ENCODE data around the gene GET3. TPM values are rescaled to one million over a fixed set of nuclear protein-coding genes. Genes with fewer than 3 reads are reported as not detected.
A peak's percentile ranks its signal among the peaks of the same experiment; 100 is the strongest.

GET3 gene
- total RNA-seq, 1 donor from 2014 or later: 57.5 TPM

DNA sequence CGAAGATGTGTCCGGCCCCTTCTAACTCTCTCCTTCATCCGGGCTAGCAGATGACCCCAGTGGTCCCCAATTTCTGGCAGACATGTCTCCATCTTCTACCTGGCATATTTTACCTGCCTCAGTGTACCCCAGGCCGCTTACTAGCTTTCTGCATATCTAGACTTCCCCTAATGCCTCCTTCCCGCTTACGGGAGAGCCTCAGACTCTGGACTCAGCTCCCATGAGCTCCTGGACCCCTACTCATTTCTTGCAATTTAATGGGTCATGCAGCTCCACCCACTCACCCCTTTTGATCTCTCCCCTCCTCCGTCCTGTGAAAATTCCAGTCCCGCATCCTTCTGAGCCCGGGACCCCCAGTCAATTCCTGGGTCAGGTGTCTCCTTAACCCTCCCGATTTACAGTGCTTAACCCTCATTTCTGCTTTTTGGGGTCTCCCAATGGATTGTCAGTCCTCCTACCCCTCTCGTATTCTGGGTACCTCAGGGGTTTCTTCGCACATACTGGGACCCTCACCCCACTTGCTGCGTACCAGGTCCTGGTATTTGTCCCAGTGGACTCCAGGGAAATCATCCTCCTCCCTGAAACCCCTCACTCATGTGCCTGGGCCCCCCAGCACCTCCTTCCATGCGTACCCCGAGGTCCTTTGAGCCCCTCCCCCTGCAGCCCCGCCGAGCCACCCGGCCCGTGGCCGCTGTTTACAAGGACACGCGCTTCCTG, 53.5 kb downstream of the GET3 start:
- Histone ChIP-seq H3K4me1 (peaks cover 52% of the 10 kb centered on the region), H3K4me3 (peak overlapping the region; percentile 95), H3K27me3 (ENCODE audit: low read depth) (no peaks in the 10 kb centered on the region), H3K27ac (peak overlapping the region; percentile 99), H3K36me3 (no peaks in the 10 kb centered on the region), H3K9me3 (no peaks in the 10 kb centered on the region)
- intact Hi-C loops (cut with DNase I): no loop called here
- ATAC-seq (no peak), DNase-seq (no peak)
- TF ChIP-seq, protein P1, sequence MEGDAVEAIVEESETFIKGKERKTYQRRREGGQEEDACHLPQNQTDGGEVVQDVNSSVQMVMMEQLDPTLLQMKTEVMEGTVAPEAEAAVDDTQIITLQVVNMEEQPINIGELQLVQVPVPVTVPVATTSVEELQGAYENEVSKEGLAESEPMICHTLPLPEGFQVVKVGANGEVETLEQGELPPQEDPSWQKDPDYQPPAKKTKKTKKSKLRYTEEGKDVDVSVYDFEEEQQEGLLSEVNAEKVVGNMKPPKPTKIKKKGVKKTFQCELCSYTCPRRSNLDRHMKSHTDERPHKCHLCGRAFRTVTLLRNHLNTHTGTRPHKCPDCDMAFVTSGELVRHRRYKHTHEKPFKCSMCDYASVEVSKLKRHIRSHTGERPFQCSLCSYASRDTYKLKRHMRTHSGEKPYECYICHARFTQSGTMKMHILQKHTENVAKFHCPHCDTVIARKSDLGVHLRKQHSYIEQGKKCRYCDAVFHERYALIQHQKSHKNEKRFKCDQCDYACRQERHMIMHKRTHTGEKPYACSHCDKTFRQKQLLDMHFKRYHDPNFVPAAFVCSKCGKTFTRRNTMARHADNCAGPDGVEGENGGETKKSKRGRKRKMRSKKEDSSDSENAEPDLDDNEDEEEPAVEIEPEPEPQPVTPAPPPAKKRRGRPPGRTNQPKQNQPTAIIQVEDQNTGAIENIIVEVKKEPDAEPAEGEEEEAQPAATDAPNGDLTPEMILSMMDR (IDR thresholded peaks at IDR 0.05): no peak

DNA sequence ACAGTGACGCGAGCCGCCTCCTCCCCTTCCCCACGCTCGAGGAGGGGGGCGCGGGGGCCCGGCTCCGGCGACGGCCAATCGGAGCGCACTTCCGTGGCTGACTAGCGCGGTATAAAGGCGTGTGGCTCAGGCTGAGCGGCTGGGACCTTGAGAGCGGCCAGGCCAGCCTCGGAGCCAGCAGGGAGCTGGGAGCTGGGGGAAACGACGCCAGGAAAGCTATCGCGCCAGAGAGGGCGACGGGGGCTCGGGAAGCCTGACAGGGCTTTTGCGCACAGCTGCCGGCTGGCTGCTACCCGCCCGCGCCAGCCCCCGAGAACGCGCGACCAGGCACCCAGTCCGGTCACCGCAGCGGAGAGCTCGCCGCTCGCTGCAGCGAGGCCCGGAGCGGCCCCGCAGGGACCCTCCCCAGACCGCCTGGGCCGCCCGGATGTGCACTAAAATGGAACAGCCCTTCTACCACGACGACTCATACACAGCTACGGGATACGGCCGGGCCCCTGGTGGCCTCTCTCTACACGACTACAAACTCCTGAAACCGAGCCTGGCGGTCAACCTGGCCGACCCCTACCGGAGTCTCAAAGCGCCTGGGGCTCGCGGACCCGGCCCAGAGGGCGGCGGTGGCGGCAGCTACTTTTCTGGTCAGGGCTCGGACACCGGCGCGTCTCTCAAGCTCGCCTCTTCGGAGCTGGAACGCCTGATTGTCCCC, 54.2 kb downstream of the GET3 start, which contains the start of gene JUNB:
TSS of gene JUNB (plus strand) at position 142 of the 706 bp plus-strand sequence. CDS start at position 428, 286 bp downstream.
- peak within 1 kb of the TSS; percentile 99 for H3K27ac ChIP-seq
- no peaks in the 10 kb centered on the region for H3K9me3 ChIP-seq
- TF ChIP-seq, protein P1 (IDR thresholded peaks at IDR 0.05): no peak
- H3K4me1 ChIP-seq: peaks cover 52% of the 10 kb centered on the region
- H3K4me3 ChIP-seq: peak within 1 kb of the TSS; percentile 95
- ATAC-seq (peak; percentile 65 to 76), DNase-seq (peak; percentile 98)
- H3K36me3 ChIP-seq: no peaks in the 10 kb centered on the region
- intact Hi-C loops (cut with DNase I): no loop called here
- H3K27me3 ChIP-seq (ENCODE audit: low read depth): no peaks in the 10 kb centered on the region

DNA sequence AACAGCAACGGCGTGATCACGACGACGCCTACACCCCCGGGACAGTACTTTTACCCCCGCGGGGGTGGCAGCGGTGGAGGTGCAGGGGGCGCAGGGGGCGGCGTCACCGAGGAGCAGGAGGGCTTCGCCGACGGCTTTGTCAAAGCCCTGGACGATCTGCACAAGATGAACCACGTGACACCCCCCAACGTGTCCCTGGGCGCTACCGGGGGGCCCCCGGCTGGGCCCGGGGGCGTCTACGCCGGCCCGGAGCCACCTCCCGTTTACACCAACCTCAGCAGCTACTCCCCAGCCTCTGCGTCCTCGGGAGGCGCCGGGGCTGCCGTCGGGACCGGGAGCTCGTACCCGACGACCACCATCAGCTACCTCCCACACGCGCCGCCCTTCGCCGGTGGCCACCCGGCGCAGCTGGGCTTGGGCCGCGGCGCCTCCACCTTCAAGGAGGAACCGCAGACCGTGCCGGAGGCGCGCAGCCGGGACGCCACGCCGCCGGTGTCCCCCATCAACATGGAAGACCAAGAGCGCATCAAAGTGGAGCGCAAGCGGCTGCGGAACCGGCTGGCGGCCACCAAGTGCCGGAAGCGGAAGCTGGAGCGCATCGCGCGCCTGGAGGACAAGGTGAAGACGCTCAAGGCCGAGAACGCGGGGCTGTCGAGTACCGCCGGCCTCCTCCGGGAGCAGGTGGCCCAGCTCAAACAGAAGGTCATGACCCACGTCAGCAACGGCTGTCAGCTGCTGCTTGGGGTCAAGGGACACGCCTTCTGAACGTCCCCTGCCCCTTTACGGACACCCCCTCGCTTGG, 55.0 kb downstream of the GET3 start:
- DNase-seq (peak; percentile 90), ATAC-seq (no peak)
- H3K4me3 ChIP-seq: peak overlapping the region; percentile 95
- H3K9me3 ChIP-seq: no peaks in the 10 kb centered on the region
- peaks cover 5% of the 10 kb centered on the region for H3K36me3 ChIP-seq
- TF ChIP-seq, protein P1 (IDR thresholded peaks at IDR 0.05): no peak
- H3K4me1 ChIP-seq: peaks cover 45% of the 10 kb centered on the region
- H3K27me3 ChIP-seq (ENCODE audit: low read depth): no peaks in the 10 kb centered on the region
- H3K27ac ChIP-seq: peak overlapping the region; percentile 99
- intact Hi-C loops (cut with DNase I): no loop called here

DNA sequence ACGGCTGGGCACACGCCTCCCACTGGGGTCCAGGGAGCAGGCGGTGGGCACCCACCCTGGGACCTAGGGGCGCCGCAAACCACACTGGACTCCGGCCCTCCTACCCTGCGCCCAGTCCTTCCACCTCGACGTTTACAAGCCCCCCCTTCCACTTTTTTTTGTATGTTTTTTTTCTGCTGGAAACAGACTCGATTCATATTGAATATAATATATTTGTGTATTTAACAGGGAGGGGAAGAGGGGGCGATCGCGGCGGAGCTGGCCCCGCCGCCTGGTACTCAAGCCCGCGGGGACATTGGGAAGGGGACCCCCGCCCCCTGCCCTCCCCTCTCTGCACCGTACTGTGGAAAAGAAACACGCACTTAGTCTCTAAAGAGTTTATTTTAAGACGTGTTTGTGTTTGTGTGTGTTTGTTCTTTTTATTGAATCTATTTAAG, 55.6 kb downstream of the GET3 start:
- peaks cover 39% of the 10 kb centered on the region for H3K4me1 ChIP-seq
- no peaks in the 10 kb centered on the region for H3K9me3 ChIP-seq
- ATAC-seq (no peak), DNase-seq (no peak)
- H3K27me3 ChIP-seq (ENCODE audit: low read depth): no peaks in the 10 kb centered on the region
- H3K27ac ChIP-seq: peak overlapping the region; percentile 99
- H3K36me3 ChIP-seq: peaks cover 5% of the 10 kb centered on the region
- TF ChIP-seq, protein P1 (IDR thresholded peaks at IDR 0.05): no peak
- intact Hi-C loops (cut with DNase I): no loop called here
- peak overlapping the region; percentile 95 for H3K4me3 ChIP-seq

Measured in lower lobe of right lung (tissue), 2 donors.